Naive thymus-derived CD4-positive, alpha-beta T cell (primary cell): ENCODE results near the gene EPHA8. TPM values are rescaled to one million over a fixed set of nuclear protein-coding genes. Genes with fewer than 3 reads are reported as not detected.

Source experiments
- ATAC-seq: fragments of 150-1000 bp; cut with Tn5 transposase; 2 replicates; pipeline ENCODE4 v1.10.0; 2021; ENCODE audit warnings: mild to moderate bottlenecking, moderate library complexity
- CTCF ChIA-PET: fragments of 350-600 bp; sonication (Branson Sonifier 250); formaldehyde crosslinking; loops from one replicate; lab custom pipeline; 2021; ENCODE audit warnings: antibody characterized with exemption; lab: Charles Lee
- POLR2A ChIA-PET: fragments of 350-600 bp; sonication (Branson Sonifier 250); formaldehyde crosslinking; loops from one replicate; lab custom pipeline; 2021; ENCODE audit warnings: antibody characterized with exemption, inconsistent platforms; lab: Charles Lee
- DNase-seq, 9 donors: peaks; one replicate each; pipeline versions ENCODE4 v3.0.0 to v3.0.0-alpha.2; 2020 to 2022; ENCODE audit warnings: mixed read lengths in 1 of 9
- H3K27ac ChIP-seq: one replicate; pipeline ENCODE4 v1.7.0; 2013; ENCODE audit warnings: mild to moderate bottlenecking, low read depth, low read length, moderate library complexity
- H3K27me3 ChIP-seq, 2 donors: one replicate each; pipeline ENCODE4 v1.7.0; 2013; ENCODE audit warnings: low read length in 2 of 2, mild to moderate bottlenecking in 2 of 2, moderate library complexity in 2 of 2; ENCODE audit not compliant: control insufficient read depth in 2 of 2, insufficient read depth in 2 of 2
- H3K36me3 ChIP-seq, 3 experiments: 1 replicate in 2 of 3; 2 replicates in 1 of 3; pipeline ENCODE4 v1.7.0; 2013; ENCODE audit warnings: low read length in 3 of 3, mild to moderate bottlenecking in 3 of 3, moderate library complexity in 1 of 3; ENCODE audit not compliant: insufficient read depth in 3 of 3, control insufficient read depth in 2 of 3
- H3K4me1 ChIP-seq, 2 donors: one replicate each; pipeline ENCODE4 v1.7.0; 2013; ENCODE audit warnings: low read length in 2 of 2, mild to moderate bottlenecking in 2 of 2, moderate library complexity in 1 of 2; ENCODE audit not compliant: control insufficient read depth in 2 of 2, insufficient read depth in 2 of 2
- H3K4me3 ChIP-seq: 2 replicates; pipeline ENCODE4 v1.7.0; 2013; ENCODE audit warnings: mild to moderate bottlenecking, low read length
- H3K9me3 ChIP-seq, 3 experiments: 1 replicate in 2 of 3; 2 replicates in 1 of 3; pipeline ENCODE4 v1.7.0; 2013; ENCODE audit warnings: low read length in 3 of 3; ENCODE audit not compliant: control insufficient read depth in 2 of 3
- H3K27ac Mint-ChIP-seq, 9 donors: one replicate each; pipeline ENCODE4 v1.8.0; 2020 to 2022; ENCODE audit warnings: mixed read lengths in 9 of 9, mild to moderate bottlenecking in 8 of 9, moderate library complexity in 5 of 9, inconsistent platforms in 2 of 9
- H3K27me3 Mint-ChIP-seq, 5 donors: one replicate each; pipeline ENCODE4 v1.8.0; 2021 to 2022; ENCODE audit warnings: mixed read lengths in 5 of 5, mild to moderate bottlenecking in 1 of 5
- H3K36me3 Mint-ChIP-seq, 5 donors: one replicate each; pipeline ENCODE4 v1.8.0; 2020 to 2022; ENCODE audit warnings: mixed read lengths in 5 of 5, mild to moderate bottlenecking in 3 of 5, inconsistent platforms in 1 of 5
- H3K4me1 Mint-ChIP-seq, 7 donors: one replicate each; pipeline ENCODE4 v1.8.0; 2020 to 2022; ENCODE audit warnings: mixed read lengths in 7 of 7, mild to moderate bottlenecking in 3 of 7, inconsistent platforms in 1 of 7
- H3K4me3 Mint-ChIP-seq, 10 donors: one replicate each; pipeline ENCODE4 v1.8.0; 2020 to 2022; ENCODE audit warnings: mild to moderate bottlenecking in 10 of 10, mixed read lengths in 10 of 10, moderate library complexity in 6 of 10, inconsistent platforms in 2 of 10
- H3K9me3 Mint-ChIP-seq, 11 donors: one replicate each; pipeline ENCODE4 v1.8.0; 2020 to 2022; ENCODE audit warnings: mixed read lengths in 11 of 11, mild to moderate bottlenecking in 4 of 11, inconsistent platforms in 1 of 11, moderate library complexity in 1 of 11
- intact Hi-C, 2 donors: fragments of 100-400 bp; cut with micrococcal nuclease; formaldehyde crosslinking; loops; one replicate each; pipeline ENCODE4 v1.15.1; 2023
- polyA plus RNA-seq, 2 donors: library from polyadenylated mRNA; unstranded; fragments of 300-500 nt; fragmentation: Illumina TruSeq; gene quantifications; one replicate each; pipeline ENCODE4 v1.2.3, GENCODE V29; 2021
- total RNA-seq, 6 experiments: library from RNA in 5 of 6; stranded (reverse) in 5 of 6; gene quantifications; 1 replicate in 5 of 6; 2 replicates in 1 of 6; pipeline ENCODE4 v1.2.3 and lab custom pipeline; 2021 to 2026

The EPHA8 gene
- total and polyA plus RNA-seq, 7 experiments from 2014 or later = not detected

GRCh38 chr1:22615886-22616285, 52.6 kb downstream of the EPHA8 start:
- no peaks in the 10 kb centered on the region for H3K4me1 ChIP-seq
- Mint-ChIP-seq H3K9me3 (peaks cover 0 to 7% (median 0%) of the 10 kb centered on the region in 11 donors), H3K4me1 (no peaks in the 10 kb centered on the region), H3K36me3 (peaks cover 0 to 3% (median 0%) of the 10 kb centered on the region in 5 donors), H3K27ac (no peak overlapping the region), H3K27me3 (peaks cover 3 to 76% (median 51%) of the 10 kb centered on the region in 5 donors), H3K4me3 (no peak overlapping the region)
- intact Hi-C loops = no loop called here
- H3K27me3 ChIP-seq = no peaks in the 10 kb centered on the region
- H3K27ac ChIP-seq = no peak overlapping the region
- ChIA-PET CTCF (interaction anchor here (0.5 kb wide), 1 partner anchor 575 kb away, joined by 3 read pairs; no protein-coding TSS in a partner anchor), POLR2A (no interaction called here)
- no peaks in the 10 kb centered on the region for H3K9me3 ChIP-seq
- DNase-seq (no peak), ATAC-seq (no peak)
- H3K36me3 ChIP-seq = no peaks in the 10 kb centered on the region
- H3K4me3 ChIP-seq = no peak overlapping the region

DNA sequence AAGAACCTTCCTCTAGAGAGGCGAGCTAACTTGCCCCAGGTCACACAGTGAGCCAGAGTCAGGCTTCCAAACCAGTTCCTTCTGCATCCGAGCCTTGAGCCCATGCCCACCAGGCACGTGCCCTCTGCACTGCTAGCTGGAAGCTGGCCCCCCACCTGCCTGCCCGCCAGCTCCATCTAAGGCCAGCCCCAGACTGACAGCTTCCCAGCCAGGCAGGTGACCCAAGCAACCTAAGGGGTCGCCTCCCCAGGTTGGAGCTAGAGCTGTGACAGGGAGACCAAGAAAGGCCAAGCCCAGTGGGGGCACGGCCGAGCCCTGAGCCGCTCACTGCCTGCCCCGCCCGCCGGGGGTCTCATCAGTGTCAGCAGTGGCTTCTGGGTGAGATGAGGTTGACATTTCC, 53.3 kb downstream of the EPHA8 start:
- Histone ChIP-seq H3K4me1 (no peaks in the 10 kb centered on the region), H3K4me3 (no peak overlapping the region), H3K27ac (no peak overlapping the region), H3K27me3 (no peaks in the 10 kb centered on the region), H3K36me3 (no peaks in the 10 kb centered on the region), H3K9me3 (no peaks in the 10 kb centered on the region)
- ChIA-PET CTCF (no interaction called here), POLR2A (no interaction called here)
- ATAC-seq (no peak), DNase-seq (no peak)
- Mint-ChIP-seq H3K27me3 (peaks cover 3 to 76% (median 44%) of the 10 kb centered on the region in 5 donors), H3K4me1 (no peaks in the 10 kb centered on the region), H3K9me3 (peaks cover 0 to 3% (median 0%) of the 10 kb centered on the region in 11 donors), H3K4me3 (no peak overlapping the region), H3K27ac (no peak overlapping the region), H3K36me3 (no peaks in the 10 kb centered on the region)
- intact Hi-C loops = no loop called here

DNA sequence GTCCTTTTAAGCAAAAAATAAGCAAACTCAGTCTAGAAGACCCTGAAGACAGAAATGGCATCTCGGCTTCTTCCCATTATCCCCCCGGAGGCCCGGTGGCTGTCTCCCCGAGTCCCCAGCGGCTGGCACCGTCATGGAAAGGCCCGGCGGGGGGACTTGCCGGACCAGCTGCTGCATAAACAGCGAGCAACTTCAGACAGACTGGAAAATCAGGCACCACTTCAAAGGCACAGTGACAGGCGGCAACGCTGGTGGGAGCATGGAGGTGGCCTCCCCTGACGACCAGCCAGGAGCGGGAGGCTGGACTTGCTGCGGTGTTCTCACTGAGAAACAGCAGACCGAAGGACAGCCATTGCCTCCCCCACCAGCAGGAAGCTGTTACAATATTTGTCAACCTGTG, 54.8 kb downstream of the EPHA8 start:
- Histone ChIP-seq H3K36me3 (no peaks in the 10 kb centered on the region), H3K9me3 (no peaks in the 10 kb centered on the region), H3K4me3 (no peak overlapping the region), H3K4me1 (no peaks in the 10 kb centered on the region), H3K27ac (no peak overlapping the region), H3K27me3 (no peaks in the 10 kb centered on the region)
- CTCF ChIA-PET = no interaction called here
- intact Hi-C loops = no loop called here
- Mint-ChIP-seq H3K4me1 (no peaks in the 10 kb centered on the region), H3K9me3 (peaks cover 0 to 3% (median 0%) of the 10 kb centered on the region in 11 donors), H3K27me3 (peaks cover 3 to 71% (median 45%) of the 10 kb centered on the region in 5 donors), H3K36me3 (no peaks in the 10 kb centered on the region), H3K4me3 (no peak overlapping the region), H3K27ac (no peak overlapping the region)
- ATAC-seq = no peak
- POLR2A ChIA-PET = no interaction called here
- DNase-seq = no peak

- Mint-ChIP-seq H3K27ac (no peak overlapping the region), H3K4me3 (no peak overlapping the region), H3K9me3 (peaks cover 0 to 3% (median 0%) of the 10 kb centered on the region in 11 donors), H3K36me3 (no peaks in the 10 kb centered on the region), H3K4me1 (no peaks in the 10 kb centered on the region), H3K27me3 (peaks cover 3 to 73% (median 42%) of the 10 kb centered on the region in 5 donors)
- no peak for DNase-seq
- ATAC-seq = no peak
- ChIA-PET CTCF (no interaction called here), POLR2A (no interaction called here)
- no peaks in the 10 kb centered on the region for H3K9me3 ChIP-seq
- H3K4me1 ChIP-seq = no peaks in the 10 kb centered on the region
- no peak overlapping the region for H3K4me3 ChIP-seq
- no peak overlapping the region for H3K27ac ChIP-seq
- intact Hi-C loops = no loop called here
- peaks cover 0 to 2% of the 10 kb centered on the region in 2 donors for H3K27me3 ChIP-seq
- no peaks in the 10 kb centered on the region for H3K36me3 ChIP-seq
Observed at GRCh38 chr1:22619252-22619651, 56.0 kb downstream of the EPHA8 start.

- Mint-ChIP-seq H3K27me3 (peaks cover 6 to 73% (median 42%) of the 10 kb centered on the region in 5 donors), H3K27ac (no peak overlapping the region)
- CTCF ChIA-PET = no interaction called here
Observed at GRCh38 chr1:22619798-22620197, 56.5 kb downstream of the EPHA8 start.

DNA sequence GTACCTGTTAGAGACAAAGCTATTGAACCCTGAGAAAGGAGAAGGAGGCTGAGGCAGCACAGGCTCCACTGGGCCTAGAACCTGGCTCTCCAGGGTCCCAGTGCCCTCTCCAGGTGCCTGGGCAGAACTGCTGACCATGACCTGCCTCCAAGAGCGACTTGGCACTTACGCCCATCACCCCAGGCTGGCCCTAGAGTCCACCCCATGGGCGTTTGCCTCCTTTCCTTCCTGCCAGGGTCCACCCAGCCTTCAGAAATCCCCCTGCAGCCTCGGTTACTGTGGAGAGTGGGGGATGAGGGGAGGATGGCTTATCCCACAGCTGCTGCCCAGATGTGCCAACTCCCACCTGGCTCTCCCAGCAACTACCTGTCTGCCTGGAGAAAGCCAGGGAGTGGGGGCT, 58.5 kb downstream of the EPHA8 start:
- Mint-ChIP-seq H3K36me3 (no peaks in the 10 kb centered on the region), H3K27ac (no peak overlapping the region), H3K27me3 (peaks cover 6 to 67% (median 42%) of the 10 kb centered on the region in 5 donors), H3K4me1 (no peaks in the 10 kb centered on the region), H3K9me3 (peaks cover 0 to 3% (median 0%) of the 10 kb centered on the region in 11 donors), H3K4me3 (no peak overlapping the region)
- ChIA-PET POLR2A (no interaction called here), CTCF (no interaction called here)
- DNase-seq (no peak), ATAC-seq (no peak)
- intact Hi-C loops = no loop called here
- no peak overlapping the region for H3K4me3 ChIP-seq
- no peaks in the 10 kb centered on the region for H3K36me3 ChIP-seq
- H3K4me1 ChIP-seq = no peaks in the 10 kb centered on the region
- H3K27me3 ChIP-seq = peaks cover 0 to 2% of the 10 kb centered on the region in 2 donors
- H3K9me3 ChIP-seq = no peaks in the 10 kb centered on the region
- no peak overlapping the region for H3K27ac ChIP-seq

More at GRCh38 chr1:22619798-22620197, 56.5 kb downstream of the EPHA8 start:
- Histone ChIP-seq H3K27me3 (peaks cover 0 to 2% of the 10 kb centered on the region in 2 donors), H3K36me3 (no peaks in the 10 kb centered on the region), H3K4me1 (no peaks in the 10 kb centered on the region), H3K27ac (no peak overlapping the region), H3K9me3 (no peaks in the 10 kb centered on the region), H3K4me3 (no peak overlapping the region)
- no peaks in the 10 kb centered on the region for H3K4me1 Mint-ChIP-seq
- POLR2A ChIA-PET = no interaction called here
- intact Hi-C loops = no loop called here
- DNase-seq (no peak), ATAC-seq (no peak)
- H3K36me3 Mint-ChIP-seq = no peaks in the 10 kb centered on the region
- peaks cover 0 to 3% (median 0%) of the 10 kb centered on the region in 11 donors for H3K9me3 Mint-ChIP-seq
- no peak overlapping the region for H3K4me3 Mint-ChIP-seq

DNA sequence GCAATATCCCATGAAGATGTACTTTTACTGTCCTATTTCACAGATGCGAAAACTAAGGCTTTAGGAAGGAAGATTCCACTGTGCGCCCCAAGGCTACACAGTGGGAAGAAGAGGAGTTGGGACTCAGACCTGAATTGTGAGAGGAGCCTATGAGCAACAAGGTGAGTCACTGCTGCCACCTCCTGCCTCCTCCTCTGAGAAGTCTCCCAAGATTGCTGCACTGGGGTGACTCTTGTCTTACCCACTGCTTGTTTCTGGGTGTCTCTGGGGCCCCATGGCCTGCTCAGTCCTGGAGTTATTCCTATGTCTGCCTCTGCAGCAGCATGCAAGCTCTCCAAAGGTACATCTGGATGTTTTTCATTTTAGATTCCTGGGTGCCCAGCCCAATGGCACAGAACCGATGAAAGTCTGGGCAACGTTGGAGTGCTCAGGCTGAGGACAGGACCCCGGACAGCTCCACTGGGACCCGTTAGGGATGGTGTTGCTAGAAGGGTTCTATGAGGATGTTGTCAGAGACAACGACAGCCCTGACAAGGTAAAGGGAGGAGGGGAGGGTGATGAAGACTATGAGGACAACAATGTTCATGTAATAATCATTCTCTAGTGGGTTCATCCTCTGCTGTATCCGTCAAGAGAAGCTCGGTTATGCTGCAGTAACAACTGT, 62.1 kb downstream of the EPHA8 start:
- H3K4me3 Mint-ChIP-seq = no peak overlapping the region
- ChIA-PET CTCF (no interaction called here), POLR2A (no interaction called here)
- intact Hi-C loops = no loop called here
- H3K27me3 Mint-ChIP-seq = peaks cover 23 to 67% (median 52%) of the 10 kb centered on the region in 5 donors
- Histone ChIP-seq H3K9me3 (no peaks in the 10 kb centered on the region), H3K36me3 (no peaks in the 10 kb centered on the region), H3K4me1 (no peaks in the 10 kb centered on the region), H3K27ac (no peak overlapping the region), H3K27me3 (peaks cover 0 to 2% of the 10 kb centered on the region in 2 donors), H3K4me3 (no peak overlapping the region)
- H3K27ac Mint-ChIP-seq = no peak overlapping the region
- H3K36me3 Mint-ChIP-seq = no peaks in the 10 kb centered on the region
- H3K4me1 Mint-ChIP-seq = no peaks in the 10 kb centered on the region
- DNase-seq (no peak), ATAC-seq (no peak)
- H3K9me3 Mint-ChIP-seq = peaks cover 0 to 3% (median 0%) of the 10 kb centered on the region in 11 donors
